HepG2 (cell line): ENCODE measurements around the gene DSEL. TPM values are rescaled to one million over a fixed set of nuclear protein-coding genes. Genes with fewer than 3 reads are reported as not detected.
A peak's percentile ranks its signal among the peaks of the same experiment; 100 is the strongest.

Source experiments
- ATAC-seq: fragments of 200-7000 bp; cut with Tn5 transposase; 3 replicates; pipeline ENCODE4 v1.9.1; 2020; ENCODE audit warnings: mild to moderate bottlenecking, moderate library complexity
- BruUV-seq: library from RNA; stranded (reverse); fragments of 400-500 nt; replicated peaks from 2 replicates; lab custom pipeline; 2021; lab: Mats Ljungman, UMichigan
- CTCF ChIA-PET: fragments of 300-600 bp; formaldehyde crosslinking; extraction: SDS; loops from one replicate; lab custom pipeline; 2021; ENCODE audit warnings: low total read pairs, inconsistent platforms, low intra/inter-chr PET ratio; lab: Yijun Ruan, JAX
- POLR2A ChIA-PET: fragments of 350-600 bp; sonication (Branson Sonifier 250); formaldehyde crosslinking; loops from one replicate; lab custom pipeline; 2020; ENCODE audit warnings: antibody characterized with exemption, inconsistent platforms; lab: Yijun Ruan, JAX
- DNase-seq: peaks from one replicate; pipeline ENCODE4 v3.0.0-alpha.2; 2015; ENCODE audit warnings: low spot score
- FAIRE-seq: peaks from 3 replicates; lab custom pipeline; 2011; peaks lifted over from hg19 to GRCh38; lab: Jason Lieb, UNC
- H2AFZ ChIP-seq: one replicate; pipeline ENCODE4 v1.6.1; 2011; ENCODE audit warnings: low read length, inconsistent platforms
- H3K27ac ChIP-seq: fragments of 300-600 bp; 3 replicates; pipeline ENCODE4 v1.8.0; 2011; ENCODE audit warnings: mixed run types, mild to moderate bottlenecking, mixed read lengths, low read length, inconsistent platforms; ENCODE audit not compliant: insufficient read depth; ENCODE audit errors: extremely low read length
- H3K27me3 ChIP-seq, 2 experiments: fragments of 200-600 bp in 1 of 2; 2 replicates in 1 of 2; 3 replicates in 1 of 2; pipeline versions ENCODE4 v1.6.0 to v1.8.0; 2011; ENCODE audit warnings: low read length in 2 of 2, mild to moderate bottlenecking in 2 of 2, moderate library complexity in 2 of 2, inconsistent platforms in 1 of 2; ENCODE audit not compliant: insufficient read depth in 2 of 2, control insufficient read depth in 1 of 2
- H3K36me3 ChIP-seq, 2 experiments: fragments of 200-600 bp in 1 of 2; replicated peaks in 1 of 2; 2 replicates in 1 of 2; 3 replicates in 1 of 2; pipeline versions ENCODE4 v1.5.1 to v1.8.0; 2011; ENCODE audit warnings: low read length in 2 of 2, inconsistent platforms in 1 of 2; ENCODE audit not compliant: insufficient read depth in 2 of 2, control insufficient read depth in 1 of 2
- H3K4me1 ChIP-seq: 2 replicates; pipeline ENCODE4 v1.5.1; 2012; ENCODE audit warnings: low read length, inconsistent platforms; ENCODE audit not compliant: insufficient read depth
- H3K4me2 ChIP-seq: 2 replicates; pipeline ENCODE4 v1.6.0; 2011; ENCODE audit warnings: low read depth, low read length, inconsistent platforms
- H3K4me3 ChIP-seq, 3 experiments: fragments of 200-600 bp in 1 of 3; sonication (generic), shearing (Covaris generic) in 1 of 3; replicated peaks in 1 of 3; 2 replicates each; pipeline ENCODE4 v1.5.1; 2011 to 2016; ENCODE audit warnings: low read length in 3 of 3, inconsistent platforms in 2 of 3, low read depth in 2 of 3, mild to moderate bottlenecking in 2 of 3, control low read depth in 1 of 3, mixed read lengths in 1 of 3; ENCODE audit not compliant: insufficient read depth in 1 of 3
- H3K79me2 ChIP-seq: one replicate; pipeline ENCODE4 v1.6.1; 2011; ENCODE audit warnings: low read length, inconsistent platforms; ENCODE audit not compliant: insufficient read depth
- H3K9ac ChIP-seq: 2 replicates; pipeline ENCODE4 v1.6.0; 2011; ENCODE audit warnings: mild to moderate bottlenecking, low read depth, low read length, inconsistent platforms; ENCODE audit not compliant: insufficient read depth
- H3K9me3 ChIP-seq: 2 replicates; pipeline ENCODE4 v1.5.1; 2012; ENCODE audit warnings: mild to moderate bottlenecking, low read length
- H4K20me1 ChIP-seq: 2 replicates; pipeline ENCODE4 v1.6.0; 2011; ENCODE audit warnings: inconsistent platforms, mild to moderate bottlenecking, low read length, moderate library complexity; ENCODE audit not compliant: insufficient read depth
- BRF2 ChIP-seq: sonication (generic); formaldehyde crosslinking; IDR thresholded peaks from 2 replicates; pipeline ENCODE4 v1.8.1; 2022; ENCODE audit warnings: mild to moderate bottlenecking, missing genetic modification reagents
- KLF15 ChIP-seq: sonication (generic); formaldehyde crosslinking; IDR thresholded peaks from 2 replicates; pipeline ENCODE4 v1.8.1; 2023; ENCODE audit warnings: borderline replicate concordance, mild to moderate bottlenecking, inconsistent platforms, missing genetic modification reagents, mixed read lengths
- MAFK ChIP-seq, 2 experiments: IDR thresholded peaks in 1 of 2; conservative IDR thresholded peaks in 1 of 2; 2 replicates each; pipeline ENCODE4 v1.6.1; 2011; ENCODE audit warnings: improper control_type of control experiment in 2 of 2, low read length in 2 of 2
- TBX2 ChIP-seq: sonication (generic); formaldehyde crosslinking; IDR thresholded peaks from 2 replicates; pipeline ENCODE4 v1.5.0; 2020; ENCODE audit warnings: missing genetic modification reagents, mild to moderate bottlenecking, borderline replicate concordance
- THAP11 ChIP-seq: IDR thresholded peaks from 2 replicates; pipeline ENCODE4 v1.6.1; 2016; ENCODE audit warnings: missing biosample characterization, missing genetic modification reagents
- ZNF282 ChIP-seq: fragments of 450-650 bp; IDR thresholded peaks from 2 replicates; pipeline ENCODE4 v1.6.1; 2018; ENCODE audit not compliant: partially characterized antibody
- ZNF335 ChIP-seq: sonication (generic); formaldehyde crosslinking; IDR thresholded peaks from 2 replicates; pipeline ENCODE4 v1.4.0; 2020; ENCODE audit warnings: missing genetic modification reagents
- ZNF382 ChIP-seq: sonication (generic); formaldehyde crosslinking; IDR thresholded peaks from 2 replicates; pipeline ENCODE4 v1.5.0; 2020; ENCODE audit warnings: missing genetic modification reagents, mild to moderate bottlenecking, borderline replicate concordance
- ZNF564 ChIP-seq: sonication (generic); formaldehyde crosslinking; IDR thresholded peaks from 2 replicates; pipeline ENCODE4 v1.8.1; 2023; ENCODE audit warnings: mild to moderate bottlenecking, missing genetic modification reagents
- ZNF616 ChIP-seq: sonication (generic); formaldehyde crosslinking; IDR thresholded peaks from 2 replicates; pipeline ENCODE4 v1.5.0; 2020; ENCODE audit warnings: low read depth, mild to moderate bottlenecking, missing genetic modification reagents
- WGBS: methylation state at CpG from one replicate; pipeline ENCODE4 v1.1.6; 2017; ENCODE audit warnings: low lambda C conversion rate; 5-methylcytosine and 5-hydroxymethylcytosine counted together
- in situ Hi-C: cut with HindIII; loops from 2 replicates; pipeline ENCODE4 v1.10.0; 2017; ENCODE audit warnings: low pct_unique_long_range_greater_than_20kb; ENCODE audit not compliant: extremely low pct_ligation_motif_present
- intact Hi-C: fragments of 100-400 bp; cut with micrococcal nuclease; formaldehyde crosslinking; loops from one replicate; pipeline ENCODE4 v1.10.0; 2022; ENCODE audit not compliant: unreplicated experiment
- polyA plus RNA-seq, 8 experiments: library from polyadenylated mRNA; depleted of rRNA in 3 of 8; stranded (reverse) in 7 of 8; unstranded in 1 of 8; fragments of >200 nt; fragmentation: Illumina TruSeq in 4 of 8; extraction: Trizol in 4 of 8; gene quantifications; 2 replicates each; pipeline versions ENCODE4 v1.2.1 to v1.2.3, GENCODE V29; 2011 to 2016; ENCODE audit warnings: low read depth in 4 of 8, missing spikeins in 1 of 8, mixed read lengths in 1 of 8; ENCODE audit not compliant: insufficient read depth in 1 of 8
- total RNA-seq, 5 experiments: library from RNA; depleted of rRNA; stranded (reverse); fragments of >200 nt; fragmentation: Illumina TruSeq; extraction: Trizol; gene quantifications; 2 replicates each; pipeline ENCODE4 v1.2.3, GENCODE V29; 2016; ENCODE audit warnings: low read depth in 1 of 5

The DSEL gene
- total and polyA plus RNA-seq, 2 of the 13 experiments (the other 11 are each of a cell fraction or from before 2014, with no cell fraction given), result 0.07 to 0.11 TPM

GRCh38 chr18:67511840-67512239, 4.7 kb downstream of the DSEL start:
- H3K4me1 ChIP-seq, result 0 out of 2 replicates have a peak, but pooled peaks cover under 1% of the 10 kb centered on the region
- H3K4me2 ChIP-seq, result no peak overlapping the region
- POLR2A ChIA-PET, result no interaction called here
- intact Hi-C loops, result loop anchor here (10.0 kb wide), 2 partner anchors 127 to 1203 kb away; partner anchors contain the start of gene TMX3
- DNase-seq (no peak), FAIRE-seq (no peak), ATAC-seq (no peak)
- no peak overlapping the region for H3K4me3 ChIP-seq
- no TSS peak for BruUV-seq
- H2AFZ ChIP-seq, result no peak overlapping the region
- no peaks in the 10 kb centered on the region; a peak in 1 of 5 replicates for H3K27me3 ChIP-seq
- 17% methylated on average over 6 of the region's 6 CpGs for WGBS
- H3K9me3 ChIP-seq, result no peaks in the 10 kb centered on the region
- no peak for TF ChIP-seq BRF2 (CRISPR knock-in tag)
- no peak for TF ChIP-seq ZNF335
- TF ChIP-seq TBX2, result no peak
- no peak for TF ChIP-seq ZNF564
- no peak for TF ChIP-seq ZNF382 (CRISPR knock-in tag)
- no peak for TF ChIP-seq KLF15 (CRISPR knock-in tag)
- TF ChIP-seq ZNF616 (CRISPR knock-in tag), result no peak
- no peak for TF ChIP-seq THAP11 (CRISPR knock-in tag)
- no peaks in the 10 kb centered on the region for H3K79me2 ChIP-seq
- in situ Hi-C loops, result loop anchor here (10.0 kb wide), 1 partner anchor 1113 kb away; no protein-coding TSS in a partner anchor
- H4K20me1 ChIP-seq, result no peaks in the 10 kb centered on the region
- no peaks in the 10 kb centered on the region for H3K36me3 ChIP-seq
- CTCF ChIA-PET, result no interaction called here
- no peak overlapping the region for H3K27ac ChIP-seq
- no peak overlapping the region for H3K9ac ChIP-seq

- H2AFZ ChIP-seq, result no peak overlapping the region
- FAIRE-seq (no peak), ATAC-seq (no peak), DNase-seq (no peak)
- no peaks in the 10 kb centered on the region for H3K4me1 ChIP-seq
- no peaks in the 10 kb centered on the region; a peak in 1 of 5 replicates for H3K27me3 ChIP-seq
- POLR2A ChIA-PET, result no interaction called here
- intact Hi-C loops, result loop anchor here (10.0 kb wide), 2 partner anchors 126 to 1204 kb away; partner anchors contain the start of gene TMX3
- WGBS, result 0% methylated on average over 3 of the region's 3 CpGs
- H4K20me1 ChIP-seq, result no peaks in the 10 kb centered on the region
- no peaks in the 10 kb centered on the region for H3K79me2 ChIP-seq
- H3K27ac ChIP-seq, result no peak overlapping the region
- H3K9me3 ChIP-seq, result no peaks in the 10 kb centered on the region
- TF ChIP-seq MAFK (conservative IDR thresholded peaks at IDR 0.05 in 1 of 2, IDR thresholded peaks at IDR 0.05 in 1 of 2; ENCODE audit: low read length in 2 of 2) (0 out of 4 replicates have a peak, but pooled peaks of 1 of the 2 experiments have one; percentile 5), ZNF282 (no peak)
- CTCF ChIA-PET, result no interaction called here
- no peaks in the 10 kb centered on the region for H3K36me3 ChIP-seq
- no peak overlapping the region for H3K4me2 ChIP-seq
- BruUV-seq, result no TSS peak
- no peak overlapping the region for H3K4me3 ChIP-seq
- H3K9ac ChIP-seq, result no peak overlapping the region
- in situ Hi-C loops, result loop anchor here (10.0 kb wide), 1 partner anchor 1114 kb away; no protein-coding TSS in a partner anchor
These were observed 5.7 kb downstream of the DSEL start for GRCh38 chr18:67510831-67511230.
